Right renal pelvis (tissue), 4 donors: Measurements from ENCODE around the gene TMC6. TPM values are rescaled to one million over a fixed set of nuclear protein-coding genes. Genes with fewer than 3 reads are reported as not detected.
"Not testable (repeated sequence)": the region's sequence is repeated elsewhere in the genome, so short reads cannot be mapped to it uniquely, and the experiment has no call there.

Experiments
- DNase-seq, 4 donors: peaks; one replicate each; pipeline ENCODE4 v3.0.0-alpha.2; 2013; ENCODE audit warnings: low read depth in 4 of 4, low spot score in 3 of 4, missing footprints in 1 of 4
- polyA plus RNA-seq, 4 donors: library from polyadenylated mRNA; unstranded; fragments of 120-200 nt; gene quantifications; one replicate each; pipeline ENCODE4 v1.2.1, GENCODE V29; 2013; ENCODE audit not compliant: insufficient read length in 4 of 4

TMC6 gene
- polyA plus RNA-seq, 4 donors: 19.0 to 39.8 (median 27.3) TPM

GRCh38 chr17:78089576-78090281 is 38.8 kb downstream of the TMC6 start:
- DNase-seq: no peak

- DNase-seq: no peak
Observed at GRCh38 chr17:78088529-78088928, 40.0 kb downstream of the TMC6 start.

- DNase-seq: no peak
Observed at GRCh38 chr17:78086740-78087139, 41.8 kb downstream of the TMC6 start.

- no peak for DNase-seq
Observed at GRCh38 chr17:78082988-78083387, 45.6 kb downstream of the TMC6 start.

- DNase-seq: not testable (repeated sequence)
Observed at GRCh38 chr17:78082355-78082872, 46.1 kb downstream of the TMC6 start.

GRCh38 chr17:78081551-78081950 is 47.0 kb downstream of the TMC6 start:
- DNase-seq: no peak

- no peak for DNase-seq
Observed at GRCh38 chr17:78079253-78079652, 49.3 kb downstream of the TMC6 start.

- DNase-seq: no peak
Observed at GRCh38 chr17:78075545-78075944, 53.0 kb downstream of the TMC6 start.

- DNase-seq: no peak
Observed at GRCh38 chr17:78075011-78075410, 53.5 kb downstream of the TMC6 start.

GRCh38 chr17:78072961-78073360 is 55.6 kb downstream of the TMC6 start:
- no peak for DNase-seq

GRCh38 chr17:78069695-78070094 is 58.9 kb downstream of the TMC6 start:
- DNase-seq: no peak

GRCh38 chr17:78066976-78067375 is 61.6 kb downstream of the TMC6 start:
- DNase-seq: not testable (repeated sequence)

- no peak for DNase-seq
Observed at GRCh38 chr17:78064708-78065107, 63.8 kb downstream of the TMC6 start.

GRCh38 chr17:78063489-78063888 is 65.1 kb downstream of the TMC6 start:
- DNase-seq: no peak

- no peak for DNase-seq
Observed at GRCh38 chr17:78062596-78062995, 66.0 kb downstream of the TMC6 start.

Other genes starting within 250 kb of the TMC6 start
- 10 to 100 TPM; 12.7 to 16.2 (median 13.7) TPM for gene TNRC6C, start 170.1 kb downstream of the TMC6 start, polyA plus RNA-seq
- 1 to 10 TPM; 1.4 to 2.6 (median 2.1) TPM for gene TMC8, start 2.0 kb upstream of the TMC6 start, polyA plus RNA-seq
- under 1 TPM; 0.31 to 0.58 (median 0.51) TPM for gene C17orf99, start 17.6 kb upstream of the TMC6 start, polyA plus RNA-seq
- 10 to 100 TPM; 64.9 to 83.8 (median 68.2) TPM for gene SYNGR2, start 39.8 kb upstream of the TMC6 start, polyA plus RNA-seq
- 10 to 100 TPM; 25.6 to 34.2 (median 27.7) TPM for gene TK1, start 58.3 kb upstream of the TMC6 start, polyA plus RNA-seq
- 10 to 100 TPM; 53.9 to 66.7 (median 62.2) TPM for gene AFMID, start 58.6 kb upstream of the TMC6 start, polyA plus RNA-seq
- gene BIRC5, start 85.5 kb upstream of the TMC6 start, polyA plus RNA-seq: 10 to 100 TPM; 24.6 to 32.4 (median 28.8) TPM
- gene TMEM235, start 102.9 kb upstream of the TMC6 start, polyA plus RNA-seq: under 1 TPM in 2 of 4 donors, not detected in 2; 0.05 to 0.12 TPM
- 10 to 100 TPM in 3 of 4 donors, 1 to 10 TPM in 1; 9.7 to 26.8 (median 12.1) TPM for gene SOCS3, start 231.3 kb upstream of the TMC6 start, polyA plus RNA-seq
- 10 to 100 TPM; 40.3 to 48.4 (median 45.9) TPM for gene PGS1, start 249.9 kb upstream of the TMC6 start, polyA plus RNA-seq